HG03439 (cell line): ENCODE data around the gene E2F6.

ENCODE experiments used
- ATAC-seq: cut with Tn5 transposase; IDR thresholded peaks from one replicate; pipeline ENCODE4 v1.9.1; 2021; ENCODE audit warnings: mild to moderate bottlenecking, moderate library complexity; ENCODE audit not compliant: unreplicated experiment

E2F6 gene

GRCh38 chr2:11396467-11397445 is 69.2 kb downstream of the E2F6 start:
- no peak for ATAC-seq

DNA sequence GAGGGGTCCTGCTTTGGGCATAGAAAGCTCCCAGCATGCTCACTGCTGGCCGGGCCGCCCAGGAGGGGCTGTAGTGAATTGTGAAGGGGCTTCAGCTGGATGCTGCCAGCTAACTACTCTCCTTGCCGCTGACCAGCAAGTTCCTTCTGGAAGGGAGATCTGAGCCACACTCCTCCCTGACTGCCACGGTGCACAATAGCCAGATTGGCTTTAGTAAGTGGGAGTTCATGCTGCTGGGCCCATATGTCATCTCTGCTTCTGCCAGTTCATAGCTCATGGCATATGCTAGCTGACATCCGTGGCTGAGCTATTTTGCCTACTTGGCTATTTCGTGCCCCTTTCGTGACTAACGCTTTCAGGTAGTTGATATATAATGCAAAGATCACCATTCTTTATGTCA is 69.9 kb downstream of the E2F6 start:
- no peak for ATAC-seq

GRCh38 chr2:11395389-11395788 is 70.6 kb downstream of the E2F6 start:
- no peak for ATAC-seq
